GM19238 (cell line): ENCODE measurements around the gene EP400.
"Not testable (repeated sequence)": the region's sequence is repeated elsewhere in the genome, so short reads cannot be mapped to it uniquely, and the experiment has no call there.

Source experiments
- DNase-seq: peaks from one replicate; pipeline ENCODE4 v3.0.0; 2011; ENCODE audit warnings: low spot score; ENCODE audit not compliant: insufficient read length

Gene EP400

DNA sequence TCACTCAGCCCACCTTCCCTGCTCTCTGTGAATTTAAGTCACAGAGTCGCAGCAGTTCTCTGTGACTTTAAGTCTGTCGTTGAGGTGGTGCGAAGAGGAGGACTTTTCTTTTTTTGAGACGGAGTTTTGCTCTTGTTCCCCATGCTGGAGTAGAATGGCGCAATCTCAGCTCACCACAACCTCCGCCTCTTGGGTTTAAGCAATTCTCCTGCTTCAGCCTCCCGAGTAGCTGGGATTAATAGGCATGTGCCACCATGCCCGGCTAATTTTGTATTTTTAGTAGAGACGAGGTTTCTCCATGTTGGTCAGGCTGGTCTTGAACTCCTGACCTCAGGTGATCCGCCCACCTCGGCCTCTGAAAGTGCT is 35.8 kb downstream of the EP400 start:
- not testable (repeated sequence) for DNase-seq

DNA sequence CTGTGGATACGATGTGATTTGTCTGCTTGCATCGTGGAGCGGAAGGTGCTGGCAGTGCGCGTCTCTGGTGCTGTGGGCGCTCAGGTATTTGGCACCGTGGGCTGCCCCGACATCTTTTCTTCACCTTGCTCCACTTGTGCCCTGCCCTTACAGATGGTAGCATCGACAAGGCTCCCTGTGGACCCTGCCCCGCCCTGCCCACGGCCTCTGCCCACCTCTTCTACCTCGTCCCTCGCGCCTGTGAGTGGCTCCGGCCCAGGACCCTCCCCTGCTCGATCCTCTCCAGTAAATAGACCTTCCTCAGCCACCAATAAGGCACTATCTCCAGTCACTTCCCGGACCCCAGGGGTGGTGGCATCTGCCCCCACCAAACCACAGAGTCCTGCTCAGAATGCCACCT is 36.6 kb downstream of the EP400 start:
- no peak for DNase-seq

DNA sequence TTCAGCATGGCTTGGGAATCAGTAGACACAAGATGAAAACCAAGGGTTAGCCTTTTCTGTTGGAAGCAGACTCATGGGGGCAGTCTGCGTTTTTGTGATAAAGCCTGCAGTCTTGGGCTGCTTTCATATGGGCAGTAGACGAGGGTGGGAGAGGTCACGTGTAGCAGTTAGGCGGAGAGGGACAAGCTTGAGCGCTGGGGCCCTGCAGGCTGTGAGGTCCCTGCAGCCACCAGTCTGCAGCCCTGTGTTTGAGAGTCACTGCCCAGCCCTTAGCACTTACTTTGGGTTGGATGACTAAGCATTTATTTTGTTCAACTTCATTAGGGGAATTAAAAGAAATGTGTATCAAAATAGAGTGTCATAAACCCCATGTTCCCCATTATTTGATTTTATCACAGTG is 37.2 kb downstream of the EP400 start:
- DNase-seq = no peak

GRCh38 chr12:131987552-131987951 is 37.8 kb downstream of the EP400 start:
- no peak for DNase-seq

DNA sequence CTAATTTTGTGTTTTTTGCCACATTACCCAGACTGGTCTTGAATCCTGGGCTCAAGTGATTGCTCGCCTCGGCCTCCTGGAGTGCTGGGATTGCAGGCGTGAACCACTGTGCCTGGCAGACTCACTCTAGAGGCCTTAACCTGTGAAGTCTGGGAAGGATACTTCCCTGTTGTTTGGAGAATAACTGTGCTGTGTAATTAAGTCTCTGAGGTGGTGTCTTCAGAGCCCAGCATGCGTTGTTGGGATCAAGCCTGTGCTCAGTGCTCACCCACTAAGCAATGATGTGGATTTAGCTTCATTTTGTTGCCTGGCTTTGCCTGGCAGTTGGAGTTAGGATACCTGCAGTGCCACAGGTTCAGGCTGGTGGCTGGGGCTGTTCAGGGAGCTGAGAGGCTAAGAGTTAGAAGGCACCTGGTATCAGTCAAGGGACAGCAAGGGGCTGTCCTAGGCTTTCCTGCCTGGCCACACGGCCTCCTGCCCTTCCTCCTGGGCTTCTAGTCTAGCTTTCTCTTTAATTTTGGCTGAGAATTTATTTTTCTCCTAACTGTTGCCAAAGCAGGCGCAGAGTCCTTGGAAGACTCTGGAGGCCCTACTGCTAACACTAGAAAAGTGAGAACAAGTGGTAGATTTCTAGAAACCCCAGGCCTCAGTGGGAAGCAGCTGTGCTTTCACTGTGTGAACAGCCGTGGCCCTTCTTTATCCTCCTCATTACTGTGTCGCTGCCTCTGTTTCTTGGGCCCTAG is 38.5 kb downstream of the EP400 start:
- no peak for DNase-seq

DNA sequence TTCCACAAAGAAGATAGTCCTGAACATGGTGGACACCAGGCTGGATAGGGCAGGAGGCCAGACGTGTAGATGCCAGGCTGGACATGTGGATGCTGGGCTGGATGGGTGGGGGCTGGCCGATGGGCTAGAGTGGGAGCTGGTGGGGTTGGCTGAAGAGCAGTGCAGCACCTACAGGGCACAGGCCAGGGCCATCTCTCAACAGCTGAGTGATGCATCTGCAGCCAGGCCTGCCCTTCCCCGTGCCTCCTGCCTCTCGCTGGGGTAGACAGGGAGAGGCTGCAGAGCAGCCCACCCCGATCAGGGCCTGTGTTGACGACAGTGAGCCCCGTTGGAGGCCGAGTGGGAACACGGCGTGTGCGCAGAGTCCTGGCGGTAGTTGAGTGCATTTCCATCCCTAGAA is 39.3 kb downstream of the EP400 start:
- DNase-seq = no peak

DNA sequence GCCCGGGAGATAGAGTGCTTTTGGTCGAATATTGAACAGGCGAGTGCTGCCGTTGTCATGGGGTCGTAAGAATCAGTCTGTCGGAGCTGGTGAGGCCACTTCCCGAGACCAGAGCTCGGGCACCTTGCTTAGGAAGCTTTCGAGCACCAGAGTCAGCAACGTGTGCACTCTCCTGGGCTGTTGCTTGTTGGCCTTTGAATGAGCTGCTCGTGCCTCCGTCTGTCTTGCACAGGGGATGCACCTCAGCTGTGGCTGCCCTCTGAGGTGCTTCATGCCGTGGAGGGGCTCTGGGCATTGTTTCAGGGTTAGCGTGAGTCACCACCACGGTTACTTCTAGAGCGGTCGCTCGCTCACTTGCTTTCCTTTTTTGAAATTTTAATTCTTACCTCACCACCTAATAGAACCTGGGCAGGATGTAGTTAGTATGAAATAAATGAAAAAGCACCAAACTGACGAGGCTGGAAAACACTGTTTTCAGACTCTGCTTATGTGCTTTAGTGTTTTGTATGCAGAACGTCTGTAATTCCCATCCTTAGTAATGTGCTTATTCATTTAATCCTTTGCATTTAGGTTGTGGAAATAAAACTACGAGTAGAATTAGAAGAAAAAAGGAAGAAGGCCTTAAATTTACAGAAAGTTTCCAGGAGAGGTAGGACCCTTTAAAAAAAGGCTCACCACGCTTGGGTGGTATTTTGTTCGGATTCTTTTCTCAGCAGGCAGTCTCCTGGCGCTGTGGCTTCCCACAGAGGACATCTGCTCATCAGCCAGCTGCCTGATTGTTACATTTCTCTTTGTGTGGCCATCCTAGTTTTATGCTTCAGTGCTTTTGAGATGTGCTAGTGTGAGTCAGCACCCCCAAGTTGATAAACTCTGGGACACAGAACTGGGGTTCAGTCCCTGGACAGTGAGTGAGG is 40.6 kb downstream of the EP400 start:
- no peak for DNase-seq

GRCh38 chr12:131990980-131991305 is 41.2 kb downstream of the EP400 start:
- no peak for DNase-seq

GRCh38 chr12:131991816-131992430 is 42.2 kb downstream of the EP400 start:
- DNase-seq = no peak

DNA sequence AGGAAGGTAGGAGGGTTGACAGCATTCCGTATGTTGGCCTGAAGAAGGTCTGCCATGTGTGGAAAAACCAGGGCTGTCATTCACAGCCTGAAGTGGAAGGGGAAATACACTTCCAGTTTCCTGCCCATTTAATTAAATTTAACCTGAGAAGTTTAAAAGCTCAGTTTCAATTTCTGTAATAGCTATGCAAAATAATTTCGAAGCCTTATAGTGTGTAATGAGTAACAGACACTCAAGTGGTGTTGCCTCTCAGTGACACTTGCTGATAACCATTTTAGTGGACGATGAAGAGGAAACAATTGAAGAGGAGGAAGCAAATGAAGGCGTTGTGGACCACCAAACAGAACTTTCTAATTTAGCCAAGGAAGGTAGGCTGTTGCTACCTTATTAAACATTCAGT is 44.8 kb downstream of the EP400 start:
- DNase-seq = peak; percentile 39

- DNase-seq = no peak
Observed at GRCh38 chr12:132000286-132000872, 50.6 kb downstream of the EP400 start.

DNA sequence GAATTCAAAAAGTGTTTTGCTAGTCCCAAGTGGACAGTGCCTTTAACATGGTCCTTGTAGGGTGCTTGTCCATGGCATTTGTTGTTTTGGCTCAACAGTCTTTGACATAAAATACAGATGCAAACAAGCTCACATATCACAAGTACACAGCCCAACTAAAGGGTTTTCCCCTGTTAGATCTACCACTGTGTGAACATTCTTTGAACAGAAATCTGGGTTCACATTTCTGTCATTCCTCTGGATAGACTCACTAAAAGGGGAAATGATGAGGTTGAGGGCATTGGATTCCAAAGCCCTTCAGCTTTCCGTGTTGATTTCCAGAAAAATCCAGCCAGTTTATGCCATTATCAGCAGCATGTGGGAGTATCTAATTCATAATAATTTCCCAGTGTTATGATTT is 54.1 kb downstream of the EP400 start:
- no peak for DNase-seq

DNA sequence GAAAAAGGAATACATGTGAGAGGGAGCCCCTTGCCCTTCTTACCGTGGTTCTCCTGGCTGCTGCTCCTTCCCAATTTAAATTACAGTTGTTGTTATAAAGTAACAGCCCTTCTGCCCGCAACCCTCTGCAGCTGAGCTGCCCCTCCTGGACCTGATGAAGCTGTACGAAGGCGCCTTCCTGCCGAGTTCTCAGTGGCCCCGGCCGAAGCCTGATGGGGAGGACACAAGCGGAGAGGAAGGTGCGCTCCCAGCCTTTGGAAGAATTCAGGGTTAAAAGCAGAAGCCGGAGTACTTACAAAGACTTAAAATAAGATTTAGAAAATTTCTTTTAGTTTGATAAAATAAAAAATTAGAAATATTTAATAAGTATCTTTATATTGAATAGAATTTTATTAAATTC is 55.2 kb downstream of the EP400 start:
- DNase-seq = no peak

DNA sequence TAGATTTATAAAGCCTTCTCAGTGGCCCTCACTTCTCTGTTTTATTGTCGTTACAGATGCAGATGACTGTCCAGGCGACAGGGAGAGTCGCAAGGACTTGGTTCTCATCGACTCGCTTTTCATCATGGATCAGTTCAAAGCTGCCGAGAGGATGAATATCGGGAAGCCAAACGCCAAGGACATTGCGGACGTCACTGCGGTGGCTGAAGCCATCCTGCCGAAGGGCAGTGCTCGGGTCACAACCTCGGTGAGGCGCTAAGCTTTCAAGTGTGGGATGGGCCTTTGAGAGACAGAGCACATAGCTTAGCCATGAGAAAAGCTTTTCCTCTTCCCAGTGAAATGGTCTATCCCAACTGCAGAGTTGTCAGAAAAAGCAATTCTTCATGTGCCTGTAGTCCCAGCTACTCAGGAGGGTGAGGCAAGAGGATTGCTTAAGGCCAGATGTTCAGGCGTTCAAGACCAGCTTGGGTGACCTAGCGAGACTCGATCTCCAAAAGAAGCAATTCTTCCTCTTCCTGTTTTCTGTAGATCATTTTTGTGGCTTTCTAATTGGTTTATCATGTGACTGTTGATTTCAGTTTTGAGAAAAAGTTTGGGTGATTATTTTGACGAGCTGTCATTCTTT is 56.4 kb downstream of the EP400 start:
- DNase-seq = no peak

- DNase-seq = no peak
Observed at GRCh38 chr12:132007041-132007440, 57.3 kb downstream of the EP400 start.

DNA sequence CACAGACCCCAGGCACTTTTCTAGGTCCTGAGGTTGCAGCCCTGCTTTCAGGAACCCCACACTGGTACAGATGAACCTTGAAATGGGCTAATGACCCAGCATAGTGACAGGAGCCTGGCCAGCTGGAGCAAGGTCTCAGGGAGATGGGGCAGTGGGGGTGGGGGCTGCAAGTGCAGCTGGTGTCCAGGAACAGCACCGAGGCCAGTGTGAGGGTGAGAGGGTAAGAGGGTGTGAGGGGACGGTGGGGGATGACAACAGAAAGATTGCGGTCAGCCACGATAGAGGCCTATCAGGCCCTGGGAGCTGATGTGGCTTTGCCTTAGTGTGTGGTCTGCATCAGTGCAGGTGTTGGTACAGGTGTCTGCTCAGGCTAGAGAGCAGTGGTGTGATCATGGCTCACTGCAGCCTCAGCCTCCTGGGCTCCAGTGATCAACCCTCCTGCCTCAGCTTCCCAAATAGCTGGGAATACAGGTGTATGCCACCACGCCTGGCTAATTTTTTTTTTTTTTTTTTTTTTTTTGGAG is 59.7 kb downstream of the EP400 start:
- no peak for DNase-seq

DNA sequence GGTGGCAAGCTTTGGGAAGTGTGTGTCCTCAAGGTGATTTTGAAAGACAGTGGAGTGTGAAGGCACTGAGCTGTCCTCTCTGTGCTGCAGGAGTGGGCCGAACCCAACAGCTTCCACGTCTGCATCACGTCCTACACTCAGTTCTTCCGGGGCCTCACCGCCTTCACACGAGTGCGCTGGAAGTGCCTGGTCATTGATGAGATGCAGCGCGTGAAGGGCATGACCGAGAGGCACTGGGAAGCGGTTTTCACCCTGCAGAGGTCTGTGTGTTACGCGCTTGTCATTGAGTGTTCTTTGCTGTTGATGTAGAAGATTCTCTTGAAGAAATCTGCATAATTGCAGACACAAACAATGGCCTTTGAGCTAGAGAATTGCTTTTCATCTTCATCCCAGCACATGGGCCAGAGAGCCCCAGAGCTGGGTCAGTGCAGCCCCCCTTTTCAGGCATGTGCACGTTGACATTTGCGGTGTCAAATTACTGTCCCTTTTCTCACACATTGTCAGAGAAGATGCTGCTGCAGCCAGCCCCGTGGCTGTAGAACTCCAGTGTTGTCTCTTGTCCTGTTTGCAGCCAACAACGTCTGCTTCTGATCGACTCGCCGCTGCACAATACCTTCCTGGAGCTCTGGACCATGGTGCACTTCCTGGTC is 63.3 kb downstream of the EP400 start:
- no peak for DNase-seq

- DNase-seq = no peak
Observed at GRCh38 chr12:132014092-132014914, 64.6 kb downstream of the EP400 start.

DNA sequence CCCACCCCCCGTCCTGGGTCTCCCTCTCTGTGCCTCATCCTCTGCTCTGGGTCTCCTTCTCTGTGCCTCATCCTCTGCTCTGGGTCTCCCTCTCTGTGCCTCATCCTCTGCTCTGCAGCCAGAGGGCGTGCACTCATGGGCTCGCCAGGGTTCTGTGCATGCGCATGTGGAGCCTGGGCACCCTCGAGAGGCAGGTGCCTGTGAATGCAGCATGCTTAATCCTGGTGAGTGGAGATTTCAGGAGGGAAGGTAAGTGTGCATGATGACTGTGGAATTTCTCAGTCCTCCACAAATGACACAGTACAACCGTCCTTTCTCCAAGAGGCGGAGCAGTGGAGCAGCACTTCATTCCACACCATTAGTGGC is 65.2 kb downstream of the EP400 start:
- no peak for DNase-seq
